RWPE2 (cell line): ENCODE data around the gene CCDC107.
A peak's percentile ranks its signal among the peaks of the same experiment; 100 is the strongest.

ENCODE experiments used
- ATAC-seq: fragments of 200-7000 bp; cut with Tn5 transposase; 3 replicates; pipeline ENCODE4 v1.9.1; 2021; ENCODE audit warnings: low read depth
- DNase-seq: peaks from one replicate; pipeline ENCODE4 v3.0.0-alpha.2; 2020; ENCODE audit warnings: low spot score
- H3K27ac ChIP-seq: fragments of 450-650 bp; 2 replicates; pipeline ENCODE4 v1.5.1; 2017; ENCODE audit warnings: mild to moderate bottlenecking; ENCODE audit not compliant: poor library complexity, severe bottlenecking
- H3K27me3 ChIP-seq: fragments of 250-450 bp; sonication (Bioruptor Pico); 2 replicates; pipeline ENCODE4 v1.5.1; 2021; ENCODE audit warnings: mild to moderate bottlenecking, moderate library complexity; ENCODE audit not compliant: insufficient read depth, poor library complexity, severe bottlenecking
- H3K36me3 ChIP-seq: fragments of 250-450 bp; sonication (Bioruptor Pico); 2 replicates; pipeline ENCODE4 v1.5.1; 2020; ENCODE audit warnings: low read depth, mild to moderate bottlenecking, moderate library complexity
- H3K4me1 ChIP-seq: fragments of 250-450 bp; sonication (Bioruptor Pico); 2 replicates; pipeline ENCODE4 v1.5.1; 2021; ENCODE audit warnings: mild to moderate bottlenecking, moderate library complexity; ENCODE audit not compliant: insufficient read depth, poor library complexity, severe bottlenecking
- H3K4me3 ChIP-seq: fragments of 250-450 bp; sonication (Bioruptor Pico); 2 replicates; pipeline ENCODE4 v1.5.1; 2021; ENCODE audit warnings: mild to moderate bottlenecking, moderate library complexity; ENCODE audit not compliant: severe bottlenecking
- H3K9me3 ChIP-seq: fragments of 250-450 bp; sonication (Bioruptor Pico); 2 replicates; pipeline ENCODE4 v1.5.1; 2021; ENCODE audit warnings: mild to moderate bottlenecking, moderate library complexity; ENCODE audit not compliant: severe bottlenecking
- CTCF ChIP-seq: fragments of 450-650 bp; IDR thresholded peaks from one replicate; pipeline ENCODE4 v1.5.1; 2017; ENCODE audit warnings: mild to moderate bottlenecking, moderate library complexity; ENCODE audit not compliant: poor library complexity, severe bottlenecking

Gene CCDC107

DNA sequence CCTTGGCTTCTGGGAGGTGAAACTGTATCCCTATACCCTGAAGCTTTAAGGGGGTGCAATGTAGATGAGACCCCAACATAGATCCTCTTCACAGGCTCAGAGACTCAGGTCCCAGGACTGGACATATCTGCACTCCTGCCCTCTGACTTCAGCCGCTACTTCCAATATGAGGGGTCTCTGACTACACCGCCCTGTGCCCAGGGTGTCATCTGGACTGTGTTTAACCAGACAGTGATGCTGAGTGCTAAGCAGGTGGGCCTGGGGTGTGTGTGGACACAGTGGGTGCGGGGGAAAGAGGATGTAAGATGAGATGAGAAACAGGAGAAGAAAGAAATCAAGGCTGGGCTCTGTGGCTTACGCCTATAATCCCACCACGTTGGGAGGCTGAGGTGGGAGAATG lies 21.0 kb downstream of the CCDC107 start:
- Histone ChIP-seq H3K9me3 (no peaks in the 10 kb centered on the region), H3K27me3 (no peaks in the 10 kb centered on the region), H3K27ac (no peak overlapping the region), H3K36me3 (peaks cover 47% of the 10 kb centered on the region), H3K4me3 (no peak overlapping the region), H3K4me1 (no peaks in the 10 kb centered on the region)
- no peak for ATAC-seq
- TF ChIP-seq CTCF = no peak
- DNase-seq = no peak

GRCh38 chr9:35679766-35680330 lies 21.8 kb downstream of the CCDC107 start:
- DNase-seq = no peak
- ATAC-seq = no peak

DNA sequence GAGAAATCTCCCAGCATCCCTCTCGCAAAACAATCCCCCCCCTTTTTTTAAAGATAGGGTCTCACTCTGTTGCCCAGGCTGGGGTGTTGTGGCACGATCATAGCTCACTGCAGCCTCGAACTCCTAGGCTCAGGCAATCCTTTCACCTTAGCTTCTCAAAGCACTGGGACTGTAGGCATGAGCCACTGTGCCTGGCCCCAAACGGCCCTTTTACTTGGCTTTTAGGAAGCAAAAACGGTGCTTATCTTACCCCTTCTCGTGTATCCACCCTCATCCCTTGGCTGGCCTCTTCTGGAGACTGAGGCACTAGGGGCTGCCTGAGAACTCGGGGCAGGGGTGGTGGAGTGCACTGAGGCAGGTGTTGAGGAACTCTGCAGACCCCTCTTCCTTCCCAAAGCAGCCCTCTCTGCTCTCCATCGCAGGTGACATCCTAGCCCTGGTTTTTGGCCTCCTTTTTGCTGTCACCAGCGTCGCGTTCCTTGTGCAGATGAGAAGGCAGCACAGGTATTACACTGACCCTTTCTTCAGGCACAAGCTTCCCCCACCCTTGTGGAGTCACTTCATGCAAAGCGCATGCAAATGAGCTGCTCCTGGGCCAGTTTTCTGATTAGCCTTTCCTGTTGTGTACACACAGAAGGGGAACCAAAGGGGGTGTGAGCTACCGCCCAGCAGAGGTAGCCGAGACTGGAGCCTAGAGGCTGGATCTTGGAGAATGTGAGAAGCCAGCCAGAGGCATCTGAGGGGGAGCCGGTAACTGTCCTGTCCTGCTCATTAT lies 22.4 kb downstream of the CCDC107 start:
- ATAC-seq = peak; percentile 22
- H3K9me3 ChIP-seq = no peaks in the 10 kb centered on the region
- no peaks in the 10 kb centered on the region for H3K4me1 ChIP-seq
- DNase-seq = no peak
- no peaks in the 10 kb centered on the region for H3K27me3 ChIP-seq
- H3K36me3 ChIP-seq = peaks cover 58% of the 10 kb centered on the region
- H3K4me3 ChIP-seq = no peak overlapping the region
- no peak for TF ChIP-seq CTCF
- peak overlapping the region; percentile 33 for H3K27ac ChIP-seq

More at GRCh38 chr9:35679766-35680330, 21.8 kb downstream of the CCDC107 start:
- Histone ChIP-seq H3K4me3 (no peak overlapping the region), H3K36me3 (peaks cover 55% of the 10 kb centered on the region), H3K27me3 (no peaks in the 10 kb centered on the region), H3K27ac (no peak overlapping the region), H3K4me1 (no peaks in the 10 kb centered on the region), H3K9me3 (no peaks in the 10 kb centered on the region)
- TF ChIP-seq CTCF = no peak

DNA sequence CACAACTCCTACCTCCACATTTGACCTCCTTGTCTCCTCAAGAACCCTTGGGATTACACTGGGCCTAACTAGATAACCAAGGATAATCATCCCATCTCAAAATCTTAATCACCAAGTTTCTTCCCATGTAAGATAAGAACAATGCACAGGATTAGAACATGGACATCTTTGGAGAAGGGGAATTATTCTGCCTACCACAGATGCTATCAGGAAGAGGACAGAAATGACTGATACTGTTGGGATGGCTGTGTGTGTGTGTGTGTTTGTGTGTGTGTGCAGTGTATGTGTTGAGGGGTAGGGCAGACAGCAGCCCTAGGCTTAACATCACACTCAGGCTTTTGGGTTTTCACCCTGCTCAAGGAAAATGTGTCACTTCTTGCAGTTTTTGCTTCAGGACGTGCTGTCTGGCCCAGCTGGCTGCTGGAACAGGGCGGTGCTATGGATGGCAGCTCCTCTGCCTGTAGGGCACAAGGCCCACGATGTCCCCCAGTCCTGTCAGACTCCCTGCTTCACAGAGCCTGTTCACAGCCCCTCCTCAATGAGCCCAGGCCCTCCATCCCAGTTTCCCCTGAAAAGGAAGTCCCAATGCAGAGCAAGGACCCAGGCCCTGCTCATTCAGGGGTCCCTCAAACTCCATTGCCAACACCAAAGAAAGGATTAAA lies 23.4 kb downstream of the CCDC107 start:
- peak; percentile 32 for ATAC-seq
- Histone ChIP-seq H3K4me3 (no peak overlapping the region), H3K9me3 (no peaks in the 10 kb centered on the region), H3K36me3 (peaks cover 63% of the 10 kb centered on the region), H3K4me1 (no peaks in the 10 kb centered on the region), H3K27me3 (no peaks in the 10 kb centered on the region), H3K27ac (peak overlapping the region; percentile 33)
- no peak for TF ChIP-seq CTCF
- DNase-seq = no peak
